Measurements from ENCODE around the gene ENOX2. TPM values are rescaled to one million over a fixed set of nuclear protein-coding genes. Genes with fewer than 3 reads are reported as not detected.
"Not testable (repeated sequence)": the region's sequence is repeated elsewhere in the genome, so short reads cannot be mapped to it uniquely, and the experiment has no call there.

ENOX2 gene
- total RNA-seq: 1 to 10 TPM; 8.3 to 9.9 TPM
- long read RNA-seq, full-length matches to known transcripts: 7 of 11 reads
- long read RNA-seq, partial matches to known transcripts: 2 of 11 reads
- long read RNA-seq, other reads (novel, unspliced or antisense): 2 of 11 reads

- intact Hi-C loops (cut with DNase I, micrococcal nuclease): no loop called here
- ATAC-seq (peak; percentile 99), DNase-seq (peak; percentile 86 to 95)
Observed at GRCh38 chrX:130902783-130903613, at the start of gene ENOX2. TSS of gene ENOX2 (minus strand) at chrX:130903209. CDS start at chrX:130703216, 199,993 bp downstream.

- intact Hi-C loops (cut with DNase I, micrococcal nuclease): no loop called here
- ATAC-seq: no peak
Observed at GRCh38 chrX:130952266-130953043, 49.4 kb upstream of the ENOX2 start.

GRCh38 chrX:130944230-130944629, 41.2 kb upstream of the ENOX2 start:
- ATAC-seq (no peak), DNase-seq (no peak)
- intact Hi-C loops (cut with DNase I, micrococcal nuclease): no loop called here

More at GRCh38 chrX:130952266-130953043, 49.4 kb upstream of the ENOX2 start:
- DNase-seq: no peak

- DNase-seq: no peak
- intact Hi-C loops (cut with DNase I, micrococcal nuclease): no loop called here
- no peak for ATAC-seq
Observed at GRCh38 chrX:130937101-130937500, 34.1 kb upstream of the ENOX2 start.

- intact Hi-C loops (cut with DNase I, micrococcal nuclease): no loop called here
- ATAC-seq: no peak
- DNase-seq: no peak
Observed at GRCh38 chrX:130933358-130933757, 30.3 kb upstream of the ENOX2 start.

- DNase-seq; intact Hi-C loops (cut with DNase I, micrococcal nuclease); ATAC-seq: not testable (repeated sequence)
Observed at GRCh38 chrX:130920405-130920804, 17.4 kb upstream of the ENOX2 start.

- not testable (repeated sequence) for DNase-seq, ATAC-seq
- intact Hi-C loops (cut with DNase I, micrococcal nuclease): loop anchor here in 1 of 2 donors (5.0 kb wide), 2 partner anchors 382 to 527 kb away; no protein-coding TSS in a partner anchor
Observed at GRCh38 chrX:130919676-130920075, 16.7 kb upstream of the ENOX2 start.

- intact Hi-C loops (cut with DNase I, micrococcal nuclease): loop anchor here in 1 of 2 donors (5.0 kb wide), 2 partner anchors 381 to 526 kb away; no protein-coding TSS in a partner anchor
- ATAC-seq, DNase-seq: not testable (repeated sequence)
Observed at GRCh38 chrX:130918498-130918897, 15.5 kb upstream of the ENOX2 start.

GRCh38 chrX:130916636-130917422, 13.8 kb upstream of the ENOX2 start:
- intact Hi-C loops (cut with DNase I, micrococcal nuclease): loop anchor here in 1 of 2 donors (5.0 kb wide), 2 partner anchors 380 to 525 kb away; no protein-coding TSS in a partner anchor

GRCh38 chrX:130915302-130915701, 12.3 kb upstream of the ENOX2 start:
- intact Hi-C loops (cut with DNase I, micrococcal nuclease): loop anchor here in 1 of 2 donors (5.0 kb wide), 2 partner anchors 378 to 523 kb away; no protein-coding TSS in a partner anchor
- ATAC-seq: no peak
- no peak for DNase-seq

More at GRCh38 chrX:130916636-130917422, 13.8 kb upstream of the ENOX2 start:
- ATAC-seq (peak; percentile 66), DNase-seq (peak; percentile 27 to 29)

- ATAC-seq (no peak), DNase-seq (no peak)
- intact Hi-C loops (cut with DNase I, micrococcal nuclease): no loop called here
Observed at GRCh38 chrX:130909469-130910136, 6.6 kb upstream of the ENOX2 start.

- intact Hi-C loops (cut with DNase I, micrococcal nuclease): no loop called here
- no peak for DNase-seq
- no peak for ATAC-seq
Observed at GRCh38 chrX:130906776-130907175, 3.8 kb upstream of the ENOX2 start.

GRCh38 chrX:130902446-130902782, 595 bp downstream of the ENOX2 start:
- intact Hi-C loops (cut with DNase I, micrococcal nuclease): no loop called here
- peak in 1 of 2 donors; percentile 6 for DNase-seq
- no peak for ATAC-seq

- DNase-seq: no peak
- intact Hi-C loops (cut with DNase I, micrococcal nuclease): no loop called here
- no peak for ATAC-seq
Observed at GRCh38 chrX:130896802-130897501, 6.1 kb downstream of the ENOX2 start.

GRCh38 chrX:130896026-130896425, 7.0 kb downstream of the ENOX2 start:
- ATAC-seq (no peak), DNase-seq (no peak)
- intact Hi-C loops (cut with DNase I, micrococcal nuclease): no loop called here

GRCh38 chrX:130895299-130895698, 7.7 kb downstream of the ENOX2 start:
- ATAC-seq: no peak
- no peak for DNase-seq
- intact Hi-C loops (cut with DNase I, micrococcal nuclease): no loop called here

GRCh38 chrX:130893356-130894085, 9.5 kb downstream of the ENOX2 start:
- intact Hi-C loops (cut with DNase I, micrococcal nuclease): no loop called here
- ATAC-seq: peak; percentile 39
- no peak for DNase-seq
